Spleen (tissue), 7 donors: Measurements from ENCODE around the gene ATAD3B.
"Not testable (repeated sequence)": the region's sequence is repeated elsewhere in the genome, so short reads cannot be mapped to it uniquely, and the experiment has no call there.

Source experiments
- POLR2AphosphoS5 ChIP-seq, 3 donors: sonication (generic); formaldehyde crosslinking; IDR thresholded peaks; one replicate each; pipeline ENCODE4 v1.5.1; 2017; ENCODE audit warnings: antibody characterized with exemption in 3 of 3
- TF ChIP-seq, protein P1 (sequence below), 11 experiments: fragments of 200-600 bp in 7 of 11; fragments of 450-650 bp in 4 of 11; sonication (generic) in 4 of 11; IDR thresholded peaks in 8 of 11; conservative IDR thresholded peaks in 3 of 11; 1 replicate in 7 of 11; 2 replicates in 4 of 11; pipeline versions ENCODE4 v1.4.0 to v1.8.0; 2016 to 2021; ENCODE audit warnings: antibody characterized with exemption in 11 of 11, inconsistent platforms in 4 of 11, mild to moderate bottlenecking in 1 of 11
- donor health status: DM: no; HTN: no; CAD: no; lungs with moderate emphysema.
- donor health status: DM: no; HTN: no; CAD: no.
- donor health status: DM: no; HTN: no; CAD: no.

DNA sequence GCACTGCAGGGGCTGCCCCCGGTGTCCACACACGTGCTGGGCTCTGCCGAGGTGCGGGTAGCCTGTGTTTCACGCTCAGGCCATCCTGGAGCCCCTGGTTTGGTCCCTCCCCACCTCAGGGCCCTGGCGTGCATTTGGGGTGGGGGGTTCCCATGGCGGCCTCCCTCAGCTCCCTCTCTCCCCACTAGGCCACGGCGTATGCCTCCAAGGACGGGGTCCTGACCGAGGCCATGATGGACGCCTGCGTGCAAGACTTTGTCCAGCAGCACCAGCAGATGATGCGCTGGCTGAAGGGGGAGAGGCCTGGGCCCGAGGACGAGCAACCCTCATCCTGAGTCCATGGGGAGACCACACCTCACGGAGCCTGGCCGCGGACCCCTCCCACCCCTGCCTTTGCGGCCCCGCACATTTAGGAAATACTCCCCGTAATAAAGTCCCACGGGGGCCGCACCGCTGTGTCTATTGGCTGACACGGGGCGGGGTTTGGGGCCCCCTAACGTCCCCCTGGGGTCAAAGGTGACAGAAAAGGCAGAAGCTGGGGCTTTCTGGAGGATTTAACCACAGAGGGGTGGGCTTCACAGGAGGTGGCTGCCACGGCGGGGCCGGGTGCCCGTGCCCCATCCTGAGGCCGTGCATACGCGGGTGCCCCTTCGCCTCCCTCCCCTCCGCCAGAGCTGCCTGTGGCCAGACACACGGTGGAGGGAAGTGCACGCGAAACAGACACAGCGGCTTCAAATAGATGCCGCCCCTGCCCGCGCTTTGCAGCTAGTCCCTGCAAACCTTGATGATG is 3.2 kb upstream of the ATAD3B start:
- TF ChIP-seq, protein P1, sequence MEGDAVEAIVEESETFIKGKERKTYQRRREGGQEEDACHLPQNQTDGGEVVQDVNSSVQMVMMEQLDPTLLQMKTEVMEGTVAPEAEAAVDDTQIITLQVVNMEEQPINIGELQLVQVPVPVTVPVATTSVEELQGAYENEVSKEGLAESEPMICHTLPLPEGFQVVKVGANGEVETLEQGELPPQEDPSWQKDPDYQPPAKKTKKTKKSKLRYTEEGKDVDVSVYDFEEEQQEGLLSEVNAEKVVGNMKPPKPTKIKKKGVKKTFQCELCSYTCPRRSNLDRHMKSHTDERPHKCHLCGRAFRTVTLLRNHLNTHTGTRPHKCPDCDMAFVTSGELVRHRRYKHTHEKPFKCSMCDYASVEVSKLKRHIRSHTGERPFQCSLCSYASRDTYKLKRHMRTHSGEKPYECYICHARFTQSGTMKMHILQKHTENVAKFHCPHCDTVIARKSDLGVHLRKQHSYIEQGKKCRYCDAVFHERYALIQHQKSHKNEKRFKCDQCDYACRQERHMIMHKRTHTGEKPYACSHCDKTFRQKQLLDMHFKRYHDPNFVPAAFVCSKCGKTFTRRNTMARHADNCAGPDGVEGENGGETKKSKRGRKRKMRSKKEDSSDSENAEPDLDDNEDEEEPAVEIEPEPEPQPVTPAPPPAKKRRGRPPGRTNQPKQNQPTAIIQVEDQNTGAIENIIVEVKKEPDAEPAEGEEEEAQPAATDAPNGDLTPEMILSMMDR (IDR thresholded peaks at IDR 0.05 in 8 of 11, conservative IDR thresholded peaks at IDR 0.05 in 3 of 11) = not testable (repeated sequence)
- TF ChIP-seq POLR2AphosphoS5 (IDR thresholded peaks at IDR 0.05) = not testable (repeated sequence)
